ENCODE measurements around the gene ASB8.

DNA sequence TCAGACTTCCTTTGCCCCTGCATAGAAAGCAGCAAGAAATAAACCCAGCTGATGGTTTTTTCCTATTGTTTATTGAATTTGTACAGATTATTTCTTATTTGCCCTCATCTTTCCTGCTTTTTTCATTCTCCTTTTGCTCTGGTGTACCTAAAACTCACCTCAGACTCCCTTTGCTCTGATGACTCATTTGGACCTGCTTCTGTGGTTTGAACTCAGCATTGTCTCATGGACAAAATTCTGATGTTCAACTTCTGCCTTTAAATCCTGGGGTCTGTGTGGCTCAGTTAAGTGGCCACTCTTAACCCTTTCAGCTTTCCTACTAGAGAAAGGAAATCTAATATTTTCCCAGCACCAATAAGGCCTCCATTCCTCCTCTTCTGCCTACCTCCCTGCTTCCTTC is 47.9 kb downstream of the ASB8 start:
- TF ChIP-seq, protein P1, sequence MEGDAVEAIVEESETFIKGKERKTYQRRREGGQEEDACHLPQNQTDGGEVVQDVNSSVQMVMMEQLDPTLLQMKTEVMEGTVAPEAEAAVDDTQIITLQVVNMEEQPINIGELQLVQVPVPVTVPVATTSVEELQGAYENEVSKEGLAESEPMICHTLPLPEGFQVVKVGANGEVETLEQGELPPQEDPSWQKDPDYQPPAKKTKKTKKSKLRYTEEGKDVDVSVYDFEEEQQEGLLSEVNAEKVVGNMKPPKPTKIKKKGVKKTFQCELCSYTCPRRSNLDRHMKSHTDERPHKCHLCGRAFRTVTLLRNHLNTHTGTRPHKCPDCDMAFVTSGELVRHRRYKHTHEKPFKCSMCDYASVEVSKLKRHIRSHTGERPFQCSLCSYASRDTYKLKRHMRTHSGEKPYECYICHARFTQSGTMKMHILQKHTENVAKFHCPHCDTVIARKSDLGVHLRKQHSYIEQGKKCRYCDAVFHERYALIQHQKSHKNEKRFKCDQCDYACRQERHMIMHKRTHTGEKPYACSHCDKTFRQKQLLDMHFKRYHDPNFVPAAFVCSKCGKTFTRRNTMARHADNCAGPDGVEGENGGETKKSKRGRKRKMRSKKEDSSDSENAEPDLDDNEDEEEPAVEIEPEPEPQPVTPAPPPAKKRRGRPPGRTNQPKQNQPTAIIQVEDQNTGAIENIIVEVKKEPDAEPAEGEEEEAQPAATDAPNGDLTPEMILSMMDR (IDR thresholded peaks at IDR 0.05 in 8 of 11, conservative IDR thresholded peaks at IDR 0.05 in 3 of 11): no peak
- TF ChIP-seq POLR2A (IDR thresholded peaks at IDR 0.05): no peak

Measured in spleen (tissue), 7 donors.